Astrocyte of the cerebellum (primary cell): ENCODE data around the gene ZNF782.
"Not testable (repeated sequence)": the region's sequence is repeated elsewhere in the genome, so short reads cannot be mapped to it uniquely, and the experiment has no call there.

Experiments
- DNase-seq: peaks from one replicate; pipeline ENCODE4 v3.0.0-alpha.2; 2011; ENCODE audit warnings: low read depth
- H3K4me3 ChIP-seq: 2 replicates; pipeline ENCODE4 v1.5.1; 2011; ENCODE audit warnings: mild to moderate bottlenecking, low read depth, low read length, moderate library complexity
- CTCF ChIP-seq: IDR thresholded peaks from 2 replicates; pipeline ENCODE4 v1.5.1; 2012; ENCODE audit warnings: low read length, low read depth, moderate library complexity, mild to moderate bottlenecking; ENCODE audit errors: missing control alignments
- in situ Hi-C: cut with HindIII; loops from 2 replicates; pipeline ENCODE4 v1.10.0; 2017; ENCODE audit warnings: low sequenced_read_pairs

The ZNF782 gene

GRCh38 chr9:96853781-96854650 is at the start of gene ZNF782:
ZNF782 (minus strand) TSS chr9:96854514; CDS start chr9:96851961, 2,553 bp downstream.
- TF ChIP-seq CTCF: no peak
- H3K4me3 ChIP-seq: peak within 1 kb of the TSS; percentile 66
- in situ Hi-C loops: no loop called here
- DNase-seq: peak; percentile 84

GRCh38 chr9:96900010-96900409 is 45.7 kb upstream of the ZNF782 start:
- H3K4me3 ChIP-seq, in situ Hi-C loops, DNase-seq: not testable (repeated sequence)

- no peak for TF ChIP-seq CTCF
- DNase-seq: no peak
- H3K4me3 ChIP-seq: no peak overlapping the region
- in situ Hi-C loops: no loop called here
These were observed 37.8 kb upstream of the ZNF782 start for GRCh38 chr9:96892131-96892530.

GRCh38 chr9:96888591-96888990 is 34.3 kb upstream of the ZNF782 start:
- H3K4me3 ChIP-seq: no peak overlapping the region
- no peak for TF ChIP-seq CTCF
- in situ Hi-C loops: no loop called here
- no peak for DNase-seq

- in situ Hi-C loops: no loop called here
- no peak for TF ChIP-seq CTCF
- no peak overlapping the region for H3K4me3 ChIP-seq
These were observed 31.1 kb upstream of the ZNF782 start for GRCh38 chr9:96885424-96885823.

GRCh38 chr9:96884443-96884842 is 30.1 kb upstream of the ZNF782 start:
- no peak for TF ChIP-seq CTCF
- in situ Hi-C loops: no loop called here
- no peak for DNase-seq
- H3K4me3 ChIP-seq: no peak overlapping the region

More at GRCh38 chr9:96885424-96885823, 31.1 kb upstream of the ZNF782 start:
- DNase-seq: no peak

GRCh38 chr9:96883922-96884321 is 29.6 kb upstream of the ZNF782 start:
- no peak for DNase-seq
- in situ Hi-C loops: no loop called here
- TF ChIP-seq CTCF: no peak
- no peak overlapping the region for H3K4me3 ChIP-seq
